Endothelial cell of umbilical vein (primary cell): ENCODE data around the gene TNRC6B. TPM values are rescaled to one million over a fixed set of nuclear protein-coding genes. Genes with fewer than 3 reads are reported as not detected.

ENCODE experiments used
- BruUV-seq: library from RNA; stranded (reverse); fragments of 400-500 nt; replicated peaks from 2 replicates; lab custom pipeline; 2021; lab: Mats Ljungman, UMichigan
- CTCF ChIA-PET: fragments of 300-600, 350-600 bp; sonication (Branson Sonifier 250); formaldehyde crosslinking; loops from one replicate; lab custom pipeline; 2021; ENCODE audit warnings: antibody characterized with exemption, inconsistent platforms; lab: Charles Lee
- POLR2A ChIA-PET: fragments of 300-600, 350-600 bp; sonication (Branson Sonifier 250); formaldehyde crosslinking; loops from one replicate; lab custom pipeline; 2021; ENCODE audit warnings: antibody characterized with exemption, inconsistent platforms; lab: Charles Lee
- DNase-seq: peaks from one replicate; pipeline ENCODE4 v3.0.0-alpha.2; 2011; ENCODE audit warnings: low read depth, low spot score
- FAIRE-seq: peaks from 2 replicates; lab custom pipeline; 2011; peaks lifted over from hg19 to GRCh38; lab: Jason Lieb, UNC
- H2AFZ ChIP-seq: 2 replicates; pipeline ENCODE4 v1.6.0; 2012; ENCODE audit warnings: low read depth, low read length, control low read depth, inconsistent platforms
- H3K27ac ChIP-seq: 2 replicates; pipeline ENCODE4 v1.5.1; 2011; ENCODE audit warnings: low read depth, mild to moderate bottlenecking, control low read depth, low read length, moderate library complexity; ENCODE audit not compliant: insufficient read depth
- H3K27me3 ChIP-seq, 2 experiments: 2 replicates each; pipeline versions ENCODE4 v1.6.0 to v1.6.1; 2011; ENCODE audit warnings: low read length in 2 of 2, mixed read lengths in 1 of 2; ENCODE audit not compliant: control insufficient read depth in 2 of 2, insufficient read depth in 2 of 2
- H3K36me3 ChIP-seq, 2 experiments: 2 replicates in 1 of 2; 3 replicates in 1 of 2; pipeline ENCODE4 v1.5.1; 2011; ENCODE audit warnings: low read length in 2 of 2, mild to moderate bottlenecking in 1 of 2, moderate library complexity in 1 of 2; ENCODE audit not compliant: control insufficient read depth in 2 of 2, insufficient read depth in 2 of 2; ENCODE audit errors: extremely low read depth in 1 of 2
- H3K4me1 ChIP-seq: 3 replicates; pipeline ENCODE4 v1.5.1; 2011; ENCODE audit warnings: mild to moderate bottlenecking, low read length; ENCODE audit not compliant: control insufficient read depth, insufficient read depth; ENCODE audit errors: extremely low read depth
- H3K4me2 ChIP-seq: 2 replicates; pipeline ENCODE4 v1.6.1; 2011; ENCODE audit warnings: low read length, control low read depth, mixed read lengths; ENCODE audit not compliant: insufficient read depth
- H3K4me3 ChIP-seq, 3 experiments: fragments of 200-600 bp in 1 of 3; sonication (generic), shearing (Covaris generic) in 1 of 3; replicated peaks in 1 of 3; 2 replicates each; pipeline ENCODE4 v1.5.1; 2011 to 2016; ENCODE audit warnings: control low read depth in 3 of 3, low read length in 3 of 3, mild to moderate bottlenecking in 2 of 3, inconsistent platforms in 1 of 3, low read depth in 1 of 3, moderate library complexity in 1 of 3; ENCODE audit not compliant: insufficient read depth in 1 of 3
- H3K79me2 ChIP-seq: 2 replicates; pipeline ENCODE4 v1.6.0; 2012; ENCODE audit warnings: low read length, inconsistent platforms; ENCODE audit not compliant: control insufficient read depth, insufficient read depth
- H3K9ac ChIP-seq: replicated peaks from 2 replicates; pipeline ENCODE3; 2011; ENCODE audit warnings: low read length, control low read depth; ENCODE audit not compliant: insufficient read depth; ENCODE audit errors: extremely low read depth
- H3K9me1 ChIP-seq: replicated peaks from 3 replicates; pipeline ENCODE4 v1.6.0; 2011; ENCODE audit warnings: mild to moderate bottlenecking, low read length; ENCODE audit not compliant: control insufficient read depth, insufficient read depth; ENCODE audit errors: extremely low read depth
- H3K9me3 ChIP-seq: replicated peaks from 2 replicates; pipeline ENCODE4 v1.5.1; 2012; ENCODE audit warnings: low read length, inconsistent platforms; ENCODE audit not compliant: control insufficient read depth, insufficient read depth
- H4K20me1 ChIP-seq: replicated peaks from 2 replicates; pipeline ENCODE3; 2011; ENCODE audit warnings: mild to moderate bottlenecking, low read length; ENCODE audit not compliant: control insufficient read depth, insufficient read depth; ENCODE audit errors: extremely low read depth
- EZH2 ChIP-seq: IDR thresholded peaks from 2 replicates; pipeline ENCODE4 v1.6.1; 2012; ENCODE audit warnings: borderline replicate concordance, low read depth, mild to moderate bottlenecking, moderate library complexity, low read length, inconsistent platforms; ENCODE audit not compliant: severe bottlenecking
- FOS ChIP-seq: IDR thresholded peaks from 2 replicates; pipeline ENCODE4 v1.6.1; 2011; ENCODE audit warnings: mild to moderate bottlenecking, low read length, moderate library complexity, borderline replicate concordance; ENCODE audit not compliant: insufficient read depth
- GATA2 ChIP-seq: IDR thresholded peaks from 2 replicates; pipeline ENCODE4 v1.7.0; 2011; ENCODE audit warnings: low read depth, mild to moderate bottlenecking, moderate library complexity, mixed read lengths, low read length; ENCODE audit not compliant: insufficient read length, insufficient read depth
- JUN ChIP-seq: IDR thresholded peaks from 2 replicates; pipeline ENCODE4 v1.6.1; 2011; ENCODE audit warnings: borderline replicate concordance, low read depth; ENCODE audit not compliant: insufficient read length, insufficient read depth
- MYC ChIP-seq: IDR thresholded peaks from one replicate; pipeline ENCODE4 v1.6.1; 2011; ENCODE audit warnings: mild to moderate bottlenecking, low read depth, low read length
- POLR2A ChIP-seq: IDR thresholded peaks from 2 replicates; pipeline ENCODE4 v1.6.1; 2012; ENCODE audit warnings: low read depth, mild to moderate bottlenecking, control low read depth, low read length
- POLR2AphosphoS5 ChIP-seq: IDR thresholded peaks from 2 replicates; pipeline ENCODE4 v1.6.1; 2012; ENCODE audit warnings: low read depth, mild to moderate bottlenecking, control low read depth, low read length, moderate library complexity; ENCODE audit not compliant: insufficient read depth
- dilution Hi-C: fragments of 300-500 bp; cut with MboI; formaldehyde crosslinking; loops from one replicate; pipeline ENCODE4 v1.15.0; 2019; ENCODE audit warnings: low sequenced_read_pairs; ENCODE audit not compliant: extremely low pct_ligation_motif_present
- intact Hi-C: fragments of 100-400 bp; cut with micrococcal nuclease; formaldehyde crosslinking; loops from one replicate; pipeline ENCODE4 v1.10.0; 2022
- polyA plus RNA-seq, 4 experiments: library from polyadenylated mRNA; depleted of rRNA in 3 of 4; stranded (reverse) in 3 of 4; unstranded in 1 of 4; fragments of >200 nt; gene quantifications; 2 replicates each; pipeline versions ENCODE4 v1.2.1 to v1.2.3, GENCODE V29; 2011 to 2012; ENCODE audit warnings: missing spikeins in 1 of 4
- total RNA-seq: library from RNA; stranded (reverse); gene quantifications from 2 replicates; pipeline ENCODE4 v1.2.3, GENCODE V29; 2021
- TF ChIP-seq, protein P1 (sequence below), 2 donors: IDR thresholded peaks; 1 replicate in 1 of 2; 2 replicates in 1 of 2; pipeline ENCODE4 v1.5.1; 2011; ENCODE audit warnings: low read length in 2 of 2, mild to moderate bottlenecking in 2 of 2, moderate library complexity in 2 of 2, control low read depth in 1 of 2, inconsistent platforms in 1 of 2, low read depth in 1 of 2; ENCODE audit not compliant: insufficient read depth in 1 of 2; ENCODE audit errors: extremely low read depth in 1 of 2
- TF ChIP-seq, protein P2 (sequence below): IDR thresholded peaks from 2 replicates; pipeline ENCODE4 v1.6.1; 2011; ENCODE audit not compliant: insufficient read depth, insufficient read length

Gene TNRC6B
- total and polyA plus RNA-seq, 2 donors (not counting 3 experiments of a cell fraction or from before 2014, with no cell fraction given), result 10.6 to 37.2 TPM

DNA sequence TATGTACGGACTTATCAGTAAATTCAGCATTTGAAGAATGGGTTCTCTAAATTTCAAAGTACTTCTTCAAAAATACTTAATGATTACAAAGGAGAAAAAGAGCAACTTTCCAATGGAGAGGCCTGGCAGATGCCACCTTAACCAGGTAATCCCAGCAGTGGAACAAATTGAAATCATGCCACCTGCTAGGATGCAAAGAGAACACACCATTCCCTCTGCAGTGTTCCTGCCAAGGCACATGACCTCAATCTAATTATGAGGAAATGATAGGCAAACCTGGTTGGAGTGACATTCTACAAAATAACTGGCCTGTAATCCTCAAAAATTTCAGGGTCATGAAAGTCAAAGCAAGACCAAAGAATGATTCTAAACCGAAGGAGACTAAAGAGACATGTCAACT, 21.5 kb downstream of the TNRC6B start:
- no peak overlapping the region for H3K27ac ChIP-seq
- no peaks in the 10 kb centered on the region for H3K9me3 ChIP-seq
- CTCF ChIA-PET, result no interaction called here
- dilution Hi-C loops (no loop called here), intact Hi-C loops (no loop called here)
- H3K9ac ChIP-seq, result no peak overlapping the region
- POLR2A ChIA-PET, result no interaction called here
- TF ChIP-seq JUN (no peak), POLR2AphosphoS5 (no peak), MYC (no peak), FOS (no peak), EZH2 (no peak), GATA2 (no peak), POLR2A (no peak)
- TF ChIP-seq, protein P1, sequence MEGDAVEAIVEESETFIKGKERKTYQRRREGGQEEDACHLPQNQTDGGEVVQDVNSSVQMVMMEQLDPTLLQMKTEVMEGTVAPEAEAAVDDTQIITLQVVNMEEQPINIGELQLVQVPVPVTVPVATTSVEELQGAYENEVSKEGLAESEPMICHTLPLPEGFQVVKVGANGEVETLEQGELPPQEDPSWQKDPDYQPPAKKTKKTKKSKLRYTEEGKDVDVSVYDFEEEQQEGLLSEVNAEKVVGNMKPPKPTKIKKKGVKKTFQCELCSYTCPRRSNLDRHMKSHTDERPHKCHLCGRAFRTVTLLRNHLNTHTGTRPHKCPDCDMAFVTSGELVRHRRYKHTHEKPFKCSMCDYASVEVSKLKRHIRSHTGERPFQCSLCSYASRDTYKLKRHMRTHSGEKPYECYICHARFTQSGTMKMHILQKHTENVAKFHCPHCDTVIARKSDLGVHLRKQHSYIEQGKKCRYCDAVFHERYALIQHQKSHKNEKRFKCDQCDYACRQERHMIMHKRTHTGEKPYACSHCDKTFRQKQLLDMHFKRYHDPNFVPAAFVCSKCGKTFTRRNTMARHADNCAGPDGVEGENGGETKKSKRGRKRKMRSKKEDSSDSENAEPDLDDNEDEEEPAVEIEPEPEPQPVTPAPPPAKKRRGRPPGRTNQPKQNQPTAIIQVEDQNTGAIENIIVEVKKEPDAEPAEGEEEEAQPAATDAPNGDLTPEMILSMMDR (IDR thresholded peaks at IDR 0.05; ENCODE audit: extremely low read depth in 1 of 2, insufficient read depth in 1 of 2, low read depth in 1 of 2, low read length in 2 of 2), result no peak
- TF ChIP-seq, protein P2, sequence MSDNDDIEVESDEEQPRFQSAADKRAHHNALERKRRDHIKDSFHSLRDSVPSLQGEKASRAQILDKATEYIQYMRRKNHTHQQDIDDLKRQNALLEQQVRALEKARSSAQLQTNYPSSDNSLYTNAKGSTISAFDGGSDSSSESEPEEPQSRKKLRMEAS, result no peak
- no peaks in the 10 kb centered on the region for H3K36me3 ChIP-seq
- no peak overlapping the region for H3K4me2 ChIP-seq
- no peak overlapping the region for H2AFZ ChIP-seq
- no peak for FAIRE-seq
- DNase-seq, result no peak
- H3K27me3 ChIP-seq, result no peaks in the 10 kb centered on the region
- peaks cover 2% of the 10 kb centered on the region for H4K20me1 ChIP-seq
- no TSS peak for BruUV-seq
- no peaks in the 10 kb centered on the region for H3K9me1 ChIP-seq
- H3K4me3 ChIP-seq, result no peak overlapping the region
- peaks cover 62% of the 10 kb centered on the region for H3K79me2 ChIP-seq
- H3K4me1 ChIP-seq, result peaks cover 10% of the 10 kb centered on the region
